ENCODE measurements around the gene FMO3.

FMO3 gene

DNA sequence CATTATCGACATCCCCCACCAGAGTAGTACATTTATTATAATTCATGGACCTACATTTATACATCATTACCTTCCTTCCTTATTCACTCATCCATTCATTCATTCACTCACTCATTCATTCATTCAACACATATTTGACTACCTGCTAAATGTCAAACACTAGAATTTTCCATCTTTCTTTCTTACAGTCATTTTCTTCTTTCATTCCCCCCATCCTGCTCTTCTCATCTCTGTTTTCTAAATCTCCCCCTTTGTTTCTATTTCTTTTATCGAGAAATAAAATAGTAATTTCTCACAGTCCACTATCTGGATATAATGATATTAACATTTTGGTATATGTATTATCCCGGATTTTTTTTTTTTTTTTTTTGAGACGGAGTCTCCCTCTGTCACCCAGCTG is 27.8 kb upstream of the FMO3 start:
- TF ChIP-seq, protein P1, sequence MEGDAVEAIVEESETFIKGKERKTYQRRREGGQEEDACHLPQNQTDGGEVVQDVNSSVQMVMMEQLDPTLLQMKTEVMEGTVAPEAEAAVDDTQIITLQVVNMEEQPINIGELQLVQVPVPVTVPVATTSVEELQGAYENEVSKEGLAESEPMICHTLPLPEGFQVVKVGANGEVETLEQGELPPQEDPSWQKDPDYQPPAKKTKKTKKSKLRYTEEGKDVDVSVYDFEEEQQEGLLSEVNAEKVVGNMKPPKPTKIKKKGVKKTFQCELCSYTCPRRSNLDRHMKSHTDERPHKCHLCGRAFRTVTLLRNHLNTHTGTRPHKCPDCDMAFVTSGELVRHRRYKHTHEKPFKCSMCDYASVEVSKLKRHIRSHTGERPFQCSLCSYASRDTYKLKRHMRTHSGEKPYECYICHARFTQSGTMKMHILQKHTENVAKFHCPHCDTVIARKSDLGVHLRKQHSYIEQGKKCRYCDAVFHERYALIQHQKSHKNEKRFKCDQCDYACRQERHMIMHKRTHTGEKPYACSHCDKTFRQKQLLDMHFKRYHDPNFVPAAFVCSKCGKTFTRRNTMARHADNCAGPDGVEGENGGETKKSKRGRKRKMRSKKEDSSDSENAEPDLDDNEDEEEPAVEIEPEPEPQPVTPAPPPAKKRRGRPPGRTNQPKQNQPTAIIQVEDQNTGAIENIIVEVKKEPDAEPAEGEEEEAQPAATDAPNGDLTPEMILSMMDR (IDR thresholded peaks at IDR 0.05; ENCODE audit: poor library complexity, severe bottlenecking), result no peak
- Histone ChIP-seq H3K27ac (ENCODE audit: poor library complexity, severe bottlenecking) (no peak overlapping the region), H3K36me3 (ENCODE audit: low read depth) (no peaks in the 10 kb centered on the region), H3K4me3 (ENCODE audit: severe bottlenecking) (no peak overlapping the region), H3K4me1 (ENCODE audit: insufficient read depth, poor library complexity, severe bottlenecking) (no peaks in the 10 kb centered on the region), H3K9me3 (ENCODE audit: severe bottlenecking) (no peaks in the 10 kb centered on the region), H3K27me3 (ENCODE audit: insufficient read depth, poor library complexity, severe bottlenecking) (no peaks in the 10 kb centered on the region)
- ATAC-seq (ENCODE audit: low read depth) (no peak), DNase-seq (ENCODE audit: low spot score) (no peak)

DNA sequence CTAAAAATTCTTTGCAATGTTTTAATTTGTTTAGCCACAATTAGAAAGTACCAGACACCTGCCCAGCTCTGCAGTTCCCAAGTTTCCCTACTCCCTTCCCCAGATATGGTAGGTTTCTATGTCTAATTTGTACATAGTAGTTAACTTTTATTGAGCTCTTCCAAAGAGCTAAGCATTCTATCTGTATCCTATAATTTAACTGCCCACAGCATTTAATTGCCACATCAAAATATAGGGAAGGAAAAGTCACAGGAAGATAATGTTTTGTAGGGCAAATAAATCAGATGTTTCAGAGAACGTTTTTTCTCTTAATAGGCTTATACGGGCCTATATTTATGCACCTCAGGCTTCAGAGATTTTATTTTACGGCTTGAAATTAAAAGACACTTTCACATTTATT is 15.7 kb upstream of the FMO3 start:
- ATAC-seq (ENCODE audit: low read depth), result no peak
- Histone ChIP-seq H3K36me3 (ENCODE audit: low read depth) (no peaks in the 10 kb centered on the region), H3K4me3 (ENCODE audit: severe bottlenecking) (no peak overlapping the region), H3K27me3 (ENCODE audit: insufficient read depth, poor library complexity, severe bottlenecking) (no peaks in the 10 kb centered on the region), H3K4me1 (ENCODE audit: insufficient read depth, poor library complexity, severe bottlenecking) (no peaks in the 10 kb centered on the region), H3K9me3 (ENCODE audit: severe bottlenecking) (no peaks in the 10 kb centered on the region), H3K27ac (ENCODE audit: poor library complexity, severe bottlenecking) (no peak overlapping the region)
- no peak for DNase-seq (ENCODE audit: low spot score)
- TF ChIP-seq, protein P1 (IDR thresholded peaks at IDR 0.05; ENCODE audit: poor library complexity, severe bottlenecking), result no peak

DNA sequence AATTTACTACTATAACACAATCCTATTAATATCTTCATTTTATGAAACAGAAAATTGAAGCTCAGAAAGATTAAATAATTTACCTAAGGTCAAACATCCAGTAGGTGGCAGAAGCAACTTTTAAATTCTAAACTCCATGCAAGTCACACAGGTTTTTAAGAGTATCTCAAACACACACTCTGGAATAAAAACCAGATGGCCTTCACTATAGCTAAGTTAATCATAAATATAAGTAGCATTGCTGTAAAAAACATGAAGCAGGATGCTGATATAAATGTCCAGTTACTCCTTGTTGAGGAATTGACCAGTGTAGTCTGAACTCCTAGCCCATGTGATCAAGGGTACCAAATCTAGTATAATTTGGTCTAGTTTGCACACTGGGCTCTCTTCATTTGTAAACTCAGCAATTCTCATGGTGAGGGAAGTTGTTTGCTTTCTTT is 9.4 kb upstream of the FMO3 start:
- no peak for DNase-seq (ENCODE audit: low spot score)
- H3K27me3 ChIP-seq (ENCODE audit: insufficient read depth, poor library complexity, severe bottlenecking), result no peaks in the 10 kb centered on the region
- no peak for ATAC-seq (ENCODE audit: low read depth)

DNA sequence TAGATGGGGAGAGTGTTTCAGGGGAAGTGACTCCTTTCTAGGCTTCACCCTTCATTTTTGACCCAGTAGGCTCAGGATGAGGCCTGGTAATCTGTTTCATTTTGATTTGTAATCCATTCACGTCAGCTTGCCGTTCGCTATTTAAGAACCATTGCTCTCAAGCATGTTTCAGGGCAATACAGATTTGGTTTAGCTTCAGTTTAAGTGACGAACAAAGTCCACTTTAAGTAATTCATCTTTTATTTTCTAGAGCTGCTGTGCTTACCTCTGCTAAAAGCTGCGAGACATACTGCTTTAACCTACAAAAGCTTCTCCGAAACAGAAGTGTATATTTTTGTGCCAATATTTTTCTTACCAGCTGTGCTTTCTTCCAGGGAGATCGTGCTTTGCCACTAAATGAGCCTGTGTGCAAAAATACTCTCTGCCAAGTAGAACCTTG is 8.9 kb upstream of the FMO3 start:
- Histone ChIP-seq H3K4me1 (ENCODE audit: insufficient read depth, poor library complexity, severe bottlenecking) (no peaks in the 10 kb centered on the region), H3K27me3 (ENCODE audit: insufficient read depth, poor library complexity, severe bottlenecking) (no peaks in the 10 kb centered on the region), H3K4me3 (ENCODE audit: severe bottlenecking) (no peak overlapping the region), H3K36me3 (ENCODE audit: low read depth) (no peaks in the 10 kb centered on the region), H3K27ac (ENCODE audit: poor library complexity, severe bottlenecking) (no peak overlapping the region), H3K9me3 (ENCODE audit: severe bottlenecking) (no peaks in the 10 kb centered on the region)
- DNase-seq (ENCODE audit: low spot score) (no peak), ATAC-seq (ENCODE audit: low read depth) (no peak)
- TF ChIP-seq, protein P1 (IDR thresholded peaks at IDR 0.05; ENCODE audit: poor library complexity, severe bottlenecking), result no peak

More for the DNA sequence above, 9.4 kb upstream of the FMO3 start:
- no peaks in the 10 kb centered on the region for H3K36me3 ChIP-seq (ENCODE audit: low read depth)
- H3K4me3 ChIP-seq (ENCODE audit: severe bottlenecking), result no peak overlapping the region
- TF ChIP-seq, protein P1 (IDR thresholded peaks at IDR 0.05; ENCODE audit: poor library complexity, severe bottlenecking), result peak; percentile 55
- H3K27ac ChIP-seq (ENCODE audit: poor library complexity, severe bottlenecking), result no peak overlapping the region
- no peaks in the 10 kb centered on the region for H3K4me1 ChIP-seq (ENCODE audit: insufficient read depth, poor library complexity, severe bottlenecking)
- no peaks in the 10 kb centered on the region for H3K9me3 ChIP-seq (ENCODE audit: severe bottlenecking)

DNA sequence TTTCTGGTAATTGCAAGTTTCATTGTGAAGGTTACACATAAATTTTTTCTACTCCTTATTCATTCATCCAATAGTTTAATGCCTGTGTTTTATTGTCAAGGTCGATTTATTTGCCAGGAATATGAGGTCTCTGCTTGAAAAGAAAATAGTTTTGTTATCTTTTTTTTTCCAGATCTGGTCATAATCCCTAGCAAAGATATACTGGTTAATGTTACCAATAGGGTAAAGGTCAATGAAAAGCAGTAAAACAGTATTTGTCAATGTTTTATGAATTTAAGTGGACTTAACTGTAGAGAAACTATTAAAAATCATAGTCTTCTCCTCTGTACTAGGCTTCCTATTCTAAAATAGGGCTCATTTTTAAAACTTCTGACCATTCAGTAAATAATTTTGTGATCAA is 8.1 kb upstream of the FMO3 start:
- ATAC-seq (ENCODE audit: low read depth), result no peak
- Histone ChIP-seq H3K9me3 (ENCODE audit: severe bottlenecking) (no peaks in the 10 kb centered on the region), H3K4me1 (ENCODE audit: insufficient read depth, poor library complexity, severe bottlenecking) (no peaks in the 10 kb centered on the region), H3K27ac (ENCODE audit: poor library complexity, severe bottlenecking) (no peak overlapping the region), H3K27me3 (ENCODE audit: insufficient read depth, poor library complexity, severe bottlenecking) (no peaks in the 10 kb centered on the region), H3K4me3 (ENCODE audit: severe bottlenecking) (no peak overlapping the region), H3K36me3 (ENCODE audit: low read depth) (no peaks in the 10 kb centered on the region)
- TF ChIP-seq, protein P1 (IDR thresholded peaks at IDR 0.05; ENCODE audit: poor library complexity, severe bottlenecking), result no peak
- DNase-seq (ENCODE audit: low spot score), result no peak
